22Rv1 (cell line): ENCODE measurements around the gene KIFC1.
"Not testable (repeated sequence)": the region's sequence is repeated elsewhere in the genome, so short reads cannot be mapped to it uniquely, and the experiment has no call there.

Experiments
- H3K27ac ChIP-seq: fragments of 450-650 bp; 2 replicates; pipeline ENCODE4 v1.5.1; 2017
- CTCF ChIP-seq: fragments of 450-650 bp; IDR thresholded peaks from 2 replicates; pipeline ENCODE4 v1.5.1; 2017; ENCODE audit warnings: mild to moderate bottlenecking
- ZFX ChIP-seq: fragments of 450-650 bp; IDR thresholded peaks from 2 replicates; pipeline ENCODE4 v1.6.1; 2017; ENCODE audit warnings: antibody characterized with exemption, borderline replicate concordance

The KIFC1 gene

GRCh38 chr6:33375143-33375671, 16.4 kb upstream of the KIFC1 start:
- peak; percentile 1; the same call in 1 of the 2 replicates for TF ChIP-seq CTCF
- no peak for TF ChIP-seq ZFX
- H3K27ac ChIP-seq = peak overlapping the region; percentile 65

GRCh38 chr6:33377171-33377570, 14.5 kb upstream of the KIFC1 start:
- no peak for TF ChIP-seq ZFX
- TF ChIP-seq CTCF = no peak
- no peak overlapping the region for H3K27ac ChIP-seq

- not testable (repeated sequence) for H3K27ac ChIP-seq
Observed at GRCh38 chr6:33379184-33379583, 12.4 kb upstream of the KIFC1 start.

- no peak for TF ChIP-seq CTCF
- TF ChIP-seq ZFX = no peak
- H3K27ac ChIP-seq = no peak overlapping the region
Observed at GRCh38 chr6:33380272-33380981, 11.2 kb upstream of the KIFC1 start.

- TF ChIP-seq ZFX (no peak), CTCF (no peak)
Observed at GRCh38 chr6:33383427-33384185, 8.0 kb upstream of the KIFC1 start.

GRCh38 chr6:33384581-33385020, 7.0 kb upstream of the KIFC1 start:
- TF ChIP-seq ZFX = no peak
- peak; percentile 56 for TF ChIP-seq CTCF
- no peak overlapping the region for H3K27ac ChIP-seq

More at GRCh38 chr6:33383427-33384185, 8.0 kb upstream of the KIFC1 start:
- H3K27ac ChIP-seq = no peak overlapping the region

- peak overlapping the region; percentile 91 for H3K27ac ChIP-seq
- TF ChIP-seq CTCF (no peak), ZFX (no peak)
Observed at GRCh38 chr6:33390173-33390572, 1.4 kb upstream of the KIFC1 start.
